Esophagus squamous epithelium (tissue), 5 donors: Measurements from ENCODE around the gene CYB561D1. TPM values are rescaled to one million over a fixed set of nuclear protein-coding genes. Genes with fewer than 3 reads are reported as not detected.

Experiments used
- DNase-seq: peaks from one replicate; lab custom pipeline; 2025; lab: John Stamatoyannopoulos, UW
- H3K27ac ChIP-seq, 4 donors: fragments of 200-600 bp; sonication (generic); one replicate each; pipeline ENCODE4 v1.5.1; 2016 to 2019; ENCODE audit warnings: mild to moderate bottlenecking in 1 of 4
- H3K27me3 ChIP-seq, 4 donors: fragments of 200-600 bp; sonication (generic); 1 replicate in 3 of 4; 2 replicates in 1 of 4; pipeline versions ENCODE4 v1.5.1 to v1.6.0; 2017 to 2021; ENCODE audit warnings: antibody characterized with exemption in 1 of 4
- H3K36me3 ChIP-seq, 3 donors: fragments of 200-600 bp; sonication (generic); one replicate each; pipeline ENCODE4 v1.5.1; 2016 to 2019
- H3K4me1 ChIP-seq, 3 donors: fragments of 200-600 bp; sonication (generic); one replicate each; pipeline ENCODE4 v1.5.1; 2017 to 2019
- H3K4me3 ChIP-seq, 4 donors: fragments of 200-600 bp; sonication (generic); 1 replicate in 3 of 4; 2 replicates in 1 of 4; pipeline ENCODE4 v1.5.1; 2016 to 2019; ENCODE audit warnings: mild to moderate bottlenecking in 2 of 4, moderate library complexity in 1 of 4
- H3K9me3 ChIP-seq, 3 donors: fragments of 200-600 bp; sonication (generic); one replicate each; pipeline ENCODE4 v1.5.1; 2016 to 2019
- CTCF ChIP-seq, 6 experiments: fragments of 450-650 bp in 4 of 6; fragments of 200-600 bp in 2 of 6; sonication (generic) in 2 of 6; IDR thresholded peaks; one replicate each; pipeline ENCODE4 v1.5.1; 2016 to 2019; ENCODE audit warnings: antibody characterized with exemption in 6 of 6, mild to moderate bottlenecking in 4 of 6, moderate library complexity in 4 of 6
- POLR2A ChIP-seq, 4 donors: fragments of 450-650 bp; IDR thresholded peaks; one replicate each; pipeline ENCODE4 v1.6.1; 2017; ENCODE audit warnings: antibody characterized with exemption in 4 of 4, mild to moderate bottlenecking in 4 of 4, moderate library complexity in 3 of 4
- WGBS, 2 donors: methylation state at CpG; one replicate each; pipeline ENCODE4 v1.1.5; 2018; 5-methylcytosine and 5-hydroxymethylcytosine counted together
- intact Hi-C: fragments of 100-400 bp; cut with DNase I; formaldehyde crosslinking; loops from one replicate; pipeline ENCODE4 v1.15.0; 2022
- total RNA-seq, 4 donors: library from RNA; depleted of rRNA; stranded (reverse); fragments of >200 nt; gene quantifications; one replicate each; pipeline ENCODE4 v1.1.0, GENCODE V29; 2016
- donor health status: DM: yes; HTN: yes; CAD: no.

CYB561D1 gene
- total RNA-seq, 4 donors from 2014 or later, result 3.1 to 12.7 (median 7.3) TPM

GRCh38 chr1:109517337-109517736, 23.4 kb downstream of the CYB561D1 start:
- intact Hi-C loops, result no loop called here
- no peak for DNase-seq
- no peaks in the 10 kb centered on the region for H3K4me1 ChIP-seq
- H3K27me3 ChIP-seq, result peaks cover 0 to 15% (median 0%) of the 10 kb centered on the region in 4 donors
- TF ChIP-seq CTCF (IDR thresholded peaks at IDR 0.05), result no peak
- no peaks in the 10 kb centered on the region for H3K9me3 ChIP-seq
- H3K36me3 ChIP-seq, result no peaks in the 10 kb centered on the region
- H3K27ac ChIP-seq, result no peak overlapping the region
- WGBS, 2 donors, result 84% methylated on average over 5 of the region's 5 CpGs
- no peak overlapping the region for H3K4me3 ChIP-seq

GRCh38 chr1:109521002-109521951, 27.4 kb downstream of the CYB561D1 start:
- H3K27me3 ChIP-seq, result peaks cover 0 to 17% (median 0%) of the 10 kb centered on the region in 4 donors
- no peak for TF ChIP-seq POLR2A (IDR thresholded peaks at IDR 0.05)
- TF ChIP-seq CTCF (IDR thresholded peaks at IDR 0.05), result no peak
- no peaks in the 10 kb centered on the region for H3K4me1 ChIP-seq
- intact Hi-C loops, result no loop called here
- H3K27ac ChIP-seq, result no peak overlapping the region
- no peak overlapping the region for H3K4me3 ChIP-seq
- WGBS, 2 donors, result 63 to 71% methylated on average over 10 to 13 of the region's 14 CpGs
- H3K9me3 ChIP-seq, result no peaks in the 10 kb centered on the region
- H3K36me3 ChIP-seq, result no peaks in the 10 kb centered on the region
- no peak for DNase-seq

- Histone ChIP-seq H3K4me1 (no peaks in the 10 kb centered on the region), H3K36me3 (no peaks in the 10 kb centered on the region), H3K27me3 (peaks cover 0 to 17% (median 0%) of the 10 kb centered on the region in 4 donors), H3K9me3 (no peaks in the 10 kb centered on the region), H3K27ac (no peak overlapping the region), H3K4me3 (no peak overlapping the region)
- no peak for TF ChIP-seq POLR2A (IDR thresholded peaks at IDR 0.05)
- TF ChIP-seq CTCF (IDR thresholded peaks at IDR 0.05), result no peak
- DNase-seq, result no peak
- WGBS, 2 donors, result 82 to 84% methylated on average over 7 of the region's 7 CpGs
- intact Hi-C loops, result no loop called here
These were observed 28.1 kb downstream of the CYB561D1 start for GRCh38 chr1:109522026-109522425.

GRCh38 chr1:109523706-109524105, 29.8 kb downstream of the CYB561D1 start:
- Histone ChIP-seq H3K4me3 (no peak overlapping the region), H3K4me1 (no peaks in the 10 kb centered on the region), H3K9me3 (no peaks in the 10 kb centered on the region), H3K27ac (no peak overlapping the region), H3K36me3 (no peaks in the 10 kb centered on the region), H3K27me3 (peaks cover 0 to 17% (median 0%) of the 10 kb centered on the region in 4 donors)
- no peak for DNase-seq
- TF ChIP-seq POLR2A (IDR thresholded peaks at IDR 0.05) (no peak), CTCF (IDR thresholded peaks at IDR 0.05) (no peak)
- intact Hi-C loops, result no loop called here
- WGBS, 2 donors, result 77 to 82% methylated on average over 2 of the region's 2 CpGs

- TF ChIP-seq CTCF (IDR thresholded peaks at IDR 0.05) (no peak), POLR2A (IDR thresholded peaks at IDR 0.05) (no peak)
- WGBS, 2 donors, result 72 to 73% methylated on average over 14 of the region's 14 CpGs
- intact Hi-C loops, result no loop called here
- H3K4me3 ChIP-seq, result no peak overlapping the region
- H3K27ac ChIP-seq, result no peak overlapping the region
- no peak for DNase-seq
- no peaks in the 10 kb centered on the region for H3K9me3 ChIP-seq
- H3K27me3 ChIP-seq, result peaks cover 0 to 3% (median 0%) of the 10 kb centered on the region in 4 donors
- no peaks in the 10 kb centered on the region for H3K36me3 ChIP-seq
- peaks cover 0 to 9% (median 0%) of the 10 kb centered on the region in 3 donors for H3K4me1 ChIP-seq
These were observed 33.4 kb downstream of the CYB561D1 start for GRCh38 chr1:109527098-109527811.
